Trophoblast cell (in vitro differentiated cells and primary cell): ENCODE results near the gene SPPL2C.

ENCODE experiments used
- DNase-seq, 2 donors: peaks; one replicate each; pipeline ENCODE4 v3.0.0-alpha.2; 2016
- H2AFZ ChIP-seq: 2 replicates; pipeline ENCODE4 v1.6.1; 2013; ENCODE audit warnings: low read length, moderate library complexity, mild to moderate bottlenecking; ENCODE audit not compliant: insufficient read depth, poor library complexity
- H2AK5ac ChIP-seq: 2 replicates; pipeline ENCODE4 v1.6.1; 2013; ENCODE audit warnings: mild to moderate bottlenecking, low read length
- H2BK120ac ChIP-seq: 2 replicates; pipeline ENCODE4 v1.6.1; 2013; ENCODE audit warnings: low read length, mild to moderate bottlenecking, moderate library complexity; ENCODE audit not compliant: insufficient read depth, poor library complexity
- H2BK12ac ChIP-seq: 2 replicates; pipeline ENCODE4 v1.6.1; 2013; ENCODE audit warnings: mild to moderate bottlenecking, low read length, moderate library complexity
- H2BK5ac ChIP-seq: 2 replicates; pipeline ENCODE4 v1.6.1; 2013; ENCODE audit warnings: low read length, low read depth, moderate library complexity, mild to moderate bottlenecking; ENCODE audit not compliant: poor library complexity
- H3K14ac ChIP-seq: 2 replicates; pipeline ENCODE4 v1.6.1; 2013; ENCODE audit warnings: mild to moderate bottlenecking, low read length
- H3K18ac ChIP-seq: 2 replicates; pipeline ENCODE4 v1.6.1; 2013; ENCODE audit warnings: mild to moderate bottlenecking, low read length
- H3K23ac ChIP-seq: 2 replicates; pipeline ENCODE4 v1.6.1; 2013; ENCODE audit warnings: low read length
- H3K27ac ChIP-seq: 2 replicates; pipeline ENCODE4 v1.5.1; 2013; ENCODE audit warnings: low read depth, mild to moderate bottlenecking, inconsistent platforms, low read length, moderate library complexity
- H3K27me3 ChIP-seq: 2 replicates; pipeline ENCODE4 v1.6.1; 2013; ENCODE audit warnings: inconsistent platforms, mild to moderate bottlenecking, low read length, moderate library complexity; ENCODE audit not compliant: insufficient read depth
- H3K36me3 ChIP-seq, 2 experiments: 1 replicate in 1 of 2; 2 replicates in 1 of 2; pipeline ENCODE4 v1.6.1; 2013; ENCODE audit warnings: low read length in 2 of 2, mild to moderate bottlenecking in 2 of 2, moderate library complexity in 1 of 2; ENCODE audit not compliant: insufficient read depth in 2 of 2, control insufficient read depth in 1 of 2
- H3K4ac ChIP-seq: 2 replicates; pipeline ENCODE4 v1.6.1; 2013; ENCODE audit warnings: low read depth, mild to moderate bottlenecking, low read length, moderate library complexity
- H3K4me1 ChIP-seq, 2 experiments: 1 replicate in 1 of 2; 2 replicates in 1 of 2; pipeline ENCODE4 v1.6.1; 2013; ENCODE audit warnings: low read length in 2 of 2, mild to moderate bottlenecking in 2 of 2, moderate library complexity in 1 of 2; ENCODE audit not compliant: insufficient read depth in 2 of 2, control insufficient read depth in 1 of 2
- H3K4me2 ChIP-seq: 2 replicates; pipeline ENCODE4 v1.6.1; 2013; ENCODE audit warnings: inconsistent platforms, mild to moderate bottlenecking, low read length, moderate library complexity
- H3K4me3 ChIP-seq: 2 replicates; pipeline ENCODE4 v1.5.1; 2013; ENCODE audit warnings: mild to moderate bottlenecking, low read depth, low read length, inconsistent platforms
- H3K79me1 ChIP-seq: one replicate; pipeline ENCODE4 v1.6.1; 2013; ENCODE audit warnings: low read length
- H3K79me2 ChIP-seq: 2 replicates; pipeline ENCODE4 v1.6.1; 2013; ENCODE audit warnings: low read length, mild to moderate bottlenecking; ENCODE audit not compliant: control insufficient read depth, insufficient read depth, poor library complexity
- H3K9ac ChIP-seq: 2 replicates; pipeline ENCODE4 v1.6.1; 2013; ENCODE audit warnings: mild to moderate bottlenecking, low read length
- H3K9me3 ChIP-seq: 2 replicates; pipeline ENCODE4 v1.6.1; 2013; ENCODE audit warnings: low read depth, mild to moderate bottlenecking, control low read depth, inconsistent platforms, low read length; ENCODE audit not compliant: insufficient read depth
- H4K12ac ChIP-seq: 2 replicates; pipeline ENCODE4 v1.6.1; 2013; ENCODE audit warnings: low read depth, mild to moderate bottlenecking, low read length, moderate library complexity
- H4K8ac ChIP-seq: 2 replicates; pipeline ENCODE4 v1.6.1; 2013; ENCODE audit warnings: low read depth, mild to moderate bottlenecking, low read length, moderate library complexity
- H4K91ac ChIP-seq: one replicate; pipeline ENCODE4 v1.6.1; 2013; ENCODE audit warnings: low read depth, mild to moderate bottlenecking, low read length, moderate library complexity
- WGBS: extraction: QIAGEN DNeasy Blood & Tissue Kit; methylation state at CpG from one replicate; pipeline ENCODE4 v1.1.7; 2013; ENCODE audit warnings: missing lambda C conversion rate; ENCODE audit not compliant: insufficient read length, insufficient coverage; ENCODE audit errors: extremely low coverage; 5-methylcytosine and 5-hydroxymethylcytosine counted together

Gene SPPL2C

GRCh38 chr17:45895304-45895968, 50.8 kb downstream of the SPPL2C start:
- Histone ChIP-seq H2BK120ac (no peak overlapping the region), H3K79me1 (peaks cover 5% of the 10 kb centered on the region), H3K27ac (no peak overlapping the region), H4K12ac (no peak overlapping the region), H3K4me3 (peak overlapping the region; percentile 60), H3K14ac (no peak overlapping the region), H2AK5ac (no peak overlapping the region), H3K4me1 (peaks cover 3 to 13% of the 10 kb centered on the region in 2 experiments), H3K4me2 (peak overlapping the region; percentile 97), H2AFZ (no peak overlapping the region), H3K36me3 (no peaks in the 10 kb centered on the region), H4K91ac (no peak overlapping the region), H2BK5ac (no peak overlapping the region), H4K8ac (no peak overlapping the region), H3K9ac (no peak overlapping the region), H3K79me2 (peaks cover 2% of the 10 kb centered on the region), H3K23ac (no peak overlapping the region), H2BK12ac (no peak overlapping the region), H3K18ac (no peak overlapping the region), H3K9me3 (peaks cover 5% of the 10 kb centered on the region), H3K27me3 (peaks cover 38% of the 10 kb centered on the region), H3K4ac (no peak overlapping the region)
- no CpG with 5 or more reads among the region's 63 CpGs for WGBS
- peak in 1 of 2 donors; percentile 25 for DNase-seq

- Histone ChIP-seq H3K9me3 (peaks cover 5% of the 10 kb centered on the region), H3K4me3 (no peak overlapping the region), H3K4ac (no peak overlapping the region), H2AFZ (no peak overlapping the region), H2BK120ac (no peak overlapping the region), H3K18ac (no peak overlapping the region), H2AK5ac (no peak overlapping the region), H3K79me1 (peaks cover 5% of the 10 kb centered on the region), H4K91ac (no peak overlapping the region), H3K14ac (no peak overlapping the region), H3K4me2 (peak overlapping the region; percentile 97), H3K36me3 (no peaks in the 10 kb centered on the region), H3K79me2 (peaks cover 2% of the 10 kb centered on the region), H2BK12ac (no peak overlapping the region), H4K8ac (no peak overlapping the region), H3K4me1 (peaks cover 3 to 13% of the 10 kb centered on the region in 2 experiments), H3K9ac (no peak overlapping the region), H2BK5ac (no peak overlapping the region), H3K27me3 (peaks cover 38% of the 10 kb centered on the region), H3K27ac (no peak overlapping the region), H4K12ac (no peak overlapping the region), H3K23ac (no peak overlapping the region)
- DNase-seq = no peak
- WGBS = no CpG with 5 or more reads among the region's 55 CpGs
Observed at GRCh38 chr17:45895969-45896785, 51.5 kb downstream of the SPPL2C start.
